SK-N-SH (cell line): Measurements from ENCODE around the gene PET100. TPM values are rescaled to one million over a fixed set of nuclear protein-coding genes. Genes with fewer than 3 reads are reported as not detected.

Source experiments
- CTCF ChIA-PET: fragments of 300-600, 350-600 bp; formaldehyde crosslinking; extraction: SDS; loops from one replicate; lab custom pipeline; 2021; lab: Yijun Ruan, JAX
- POLR2A ChIA-PET: fragments of 350-600 bp; sonication (Branson Sonifier 250); formaldehyde crosslinking; extraction: SDS; loops from one replicate; lab custom pipeline; 2020; ENCODE audit warnings: antibody characterized with exemption, inconsistent platforms; lab: Yijun Ruan, JAX
- DNase-seq: peaks from one replicate; pipeline ENCODE4 v3.0.0; 2012
- H2AFZ ChIP-seq: fragments of 200-600 bp; sonication (generic); 2 replicates; pipeline ENCODE4 v1.8.1; 2016; ENCODE audit warnings: antibody characterized with exemption, mild to moderate bottlenecking, low read depth
- H3F3A ChIP-seq: fragments of 200-600 bp; sonication (generic); replicated peaks from 2 replicates; pipeline ENCODE3; 2016; ENCODE audit warnings: antibody characterized with exemption, mild to moderate bottlenecking; ENCODE audit not compliant: insufficient read depth
- H3K27ac ChIP-seq, 2 experiments: fragments of 200-500 bp in 1 of 2; fragments of 200-600 bp in 1 of 2; sonication (Bioruptor generic) in 1 of 2; sonication (generic), shearing (Covaris generic) in 1 of 2; 2 replicates each; pipeline versions ENCODE4 v1.5.1 to v1.6.1; 2014 to 2016; ENCODE audit warnings: low read depth in 2 of 2, inconsistent platforms in 1 of 2, low read length in 1 of 2, mild to moderate bottlenecking in 1 of 2, mixed read lengths in 1 of 2
- H3K27me3 ChIP-seq: fragments of 200-600 bp; sonication (generic), shearing (Covaris generic); 2 replicates; pipeline ENCODE4 v1.6.1; 2016; ENCODE audit warnings: mixed run types; ENCODE audit not compliant: insufficient read depth
- H3K36me3 ChIP-seq, 2 experiments: fragments of 200-500 bp in 1 of 2; fragments of 200-600 bp in 1 of 2; sonication (Bioruptor generic) in 1 of 2; sonication (generic) in 1 of 2; replicated peaks in 1 of 2; 2 replicates each; pipeline versions ENCODE3 to v1.5.1; 2014 to 2016; ENCODE audit warnings: low read length in 1 of 2, mild to moderate bottlenecking in 1 of 2; ENCODE audit not compliant: insufficient read depth in 2 of 2, control insufficient read depth in 1 of 2
- H3K4me1 ChIP-seq, 2 experiments: fragments of 200-500 bp in 1 of 2; fragments of 200-600 bp in 1 of 2; sonication (Bioruptor generic) in 1 of 2; sonication (generic), shearing (Covaris generic) in 1 of 2; 2 replicates each; pipeline versions ENCODE4 v1.5.1 to v1.6.1; 2014 to 2016; ENCODE audit warnings: low read depth in 1 of 2, low read length in 1 of 2, mixed run types in 1 of 2; ENCODE audit not compliant: insufficient read depth in 2 of 2, control insufficient read depth in 1 of 2
- H3K4me2 ChIP-seq: fragments of 200-600 bp; sonication (generic), shearing (Covaris generic); 2 replicates; pipeline ENCODE4 v1.6.1; 2017; ENCODE audit warnings: mixed run types
- H3K4me3 ChIP-seq, 2 experiments: fragments of 200-500 bp in 1 of 2; fragments of 200-600 bp in 1 of 2; sonication (Bioruptor generic) in 1 of 2; sonication (generic), shearing (Covaris generic) in 1 of 2; 2 replicates each; pipeline versions ENCODE4 v1.5.1 to v1.8.1; 2014 to 2016; ENCODE audit warnings: low read depth in 2 of 2, inconsistent platforms in 1 of 2, low read length in 1 of 2, mild to moderate bottlenecking in 1 of 2, mixed read lengths in 1 of 2, moderate library complexity in 1 of 2
- H3K79me2 ChIP-seq: fragments of 200-600 bp; sonication (generic); 2 replicates; pipeline ENCODE4 v1.8.1; 2017; ENCODE audit warnings: mild to moderate bottlenecking; ENCODE audit not compliant: insufficient read depth
- H3K9ac ChIP-seq: fragments of 200-600 bp; sonication (generic); 2 replicates; pipeline ENCODE4 v1.6.1; 2017; ENCODE audit warnings: mixed run types
- H3K9me2 ChIP-seq: fragments of 200-600 bp; sonication (generic); 2 replicates; pipeline ENCODE4 v1.6.1; 2017; ENCODE audit warnings: mixed run types
- H3K9me3 ChIP-seq: fragments of 200-600 bp; sonication (generic); 2 replicates; pipeline ENCODE4 v1.6.1; 2017; ENCODE audit warnings: mixed run types, mild to moderate bottlenecking, moderate library complexity
- H4K20me1 ChIP-seq: fragments of 200-600 bp; sonication (generic); 2 replicates; pipeline ENCODE4 v1.6.1; 2017; ENCODE audit warnings: mild to moderate bottlenecking, mixed run types; ENCODE audit not compliant: insufficient read depth
- FOSL2 ChIP-seq: IDR thresholded peaks from 2 replicates; pipeline ENCODE4 v1.4.0; 2012; ENCODE audit warnings: low read depth, mild to moderate bottlenecking, moderate library complexity, borderline replicate concordance
- FOXJ3 ChIP-seq: sonication (generic); formaldehyde crosslinking; IDR thresholded peaks from 2 replicates; pipeline ENCODE4 v1.5.1; 2020; ENCODE audit warnings: mild to moderate bottlenecking, missing genetic modification reagents
- IRF3 ChIP-seq: fragments of 150-350 bp; IDR thresholded peaks from 2 replicates; pipeline ENCODE4 v1.6.1; 2016; ENCODE audit warnings: mild to moderate bottlenecking, low read depth, low read length
- MEF2A ChIP-seq: IDR thresholded peaks from 2 replicates; pipeline ENCODE4 v1.4.0; 2012; ENCODE audit warnings: low read depth, borderline replicate concordance
- PBX3 ChIP-seq: IDR thresholded peaks from 2 replicates; pipeline ENCODE4; 2012
- WGBS: methylation state at CpG from one replicate; pipeline ENCODE4 v1.1.6; 2017; ENCODE audit warnings: low lambda C conversion rate; 5-methylcytosine and 5-hydroxymethylcytosine counted together
- polyA plus RNA-seq, 3 experiments: library from polyadenylated mRNA; depleted of rRNA; stranded (reverse); fragments of >200 nt; gene quantifications; 2 replicates each; pipeline ENCODE4 v1.2.3, GENCODE V29; 2012

PET100 gene
- polyA plus RNA-seq, 1 of the 3 experiments (the other 2 are of a cell fraction) = 48.1 TPM

GRCh38 chr19:7605490-7606222, 23.9 kb upstream of the PET100 start:
- no peaks in the 10 kb centered on the region for H3K27me3 ChIP-seq
- H3K9me2 ChIP-seq = no peaks in the 10 kb centered on the region
- no peaks in the 10 kb centered on the region for H3K36me3 ChIP-seq
- no peaks in the 10 kb centered on the region for H3K9me3 ChIP-seq
- DNase-seq = peak; percentile 78
- ChIA-PET CTCF (interaction anchor here (0.9 to 2.9 kb wide), 4 partner anchors 12 to 75 kb away, joined by 5 to 9 read pairs (median 5); partner anchors contain the start of gene TRAPPC5), POLR2A (interaction anchor here (0.9 to 2.5 kb wide), 4 partner anchors 9 to 37 kb away, joined by 5 to 11 read pairs (median 7); partner anchors contain the start of genes CAMSAP3, PET100 and XAB2)
- no peak overlapping the region for H3K9ac ChIP-seq
- no peaks in the 10 kb centered on the region for H4K20me1 ChIP-seq
- no peak overlapping the region for H2AFZ ChIP-seq
- no peaks in the 10 kb centered on the region for H3K79me2 ChIP-seq
- WGBS = 72% methylated on average over 13 of the region's 14 CpGs
- H3K4me3 ChIP-seq = no peak overlapping the region
- peaks cover 0 to 8% of the 10 kb centered on the region in 2 experiments; a peak in 1 of 4 replicates for H3K4me1 ChIP-seq
- H3F3A ChIP-seq = no peaks in the 10 kb centered on the region
- no peak overlapping the region; a peak in 1 of 4 replicates for H3K27ac ChIP-seq
- no peak overlapping the region for H3K4me2 ChIP-seq
- TF ChIP-seq PBX3 (peak; percentile 51), IRF3 (no peak)

- H3K9me3 ChIP-seq = no peaks in the 10 kb centered on the region
- peaks cover 0 to 8% of the 10 kb centered on the region in 2 experiments; a peak in 1 of 4 replicates for H3K4me1 ChIP-seq
- no peaks in the 10 kb centered on the region for H3K79me2 ChIP-seq
- ChIA-PET CTCF (interaction anchor here (2.8 to 2.9 kb wide), 2 partner anchors 9 to 75 kb away, joined by 9 to 12 read pairs; partner anchors contain the start of gene TRAPPC5), POLR2A (interaction anchor here (0.9 to 2.5 kb wide), 3 partner anchors 10 to 23 kb away, joined by 5 to 11 read pairs (median 9); partner anchors contain the start of genes CAMSAP3, PET100 and XAB2)
- H3K9me2 ChIP-seq = no peaks in the 10 kb centered on the region
- H3K4me3 ChIP-seq = no peak overlapping the region
- WGBS = 89% methylated on average over 1 of the region's 17 CpGs
- no peak overlapping the region for H2AFZ ChIP-seq
- TF ChIP-seq PBX3 = no peak
- no peak for TF ChIP-seq MEF2A
- TF ChIP-seq FOXJ3 (CRISPR knock-in tag) = no peak
- TF ChIP-seq FOSL2 = no peak
- no peak overlapping the region for H3K9ac ChIP-seq
- DNase-seq = no peak
- no peaks in the 10 kb centered on the region for H4K20me1 ChIP-seq
- no peak overlapping the region for H3K27ac ChIP-seq
- no peak overlapping the region for H3K4me2 ChIP-seq
- no peaks in the 10 kb centered on the region for H3K27me3 ChIP-seq
- H3K36me3 ChIP-seq = no peaks in the 10 kb centered on the region
- no peaks in the 10 kb centered on the region for H3F3A ChIP-seq
Observed at GRCh38 chr19:7606289-7606688, 23.3 kb upstream of the PET100 start.
